WERI-Rb-1 (cell line): ENCODE data around the gene ZBTB20.

Experiments
- DNase-seq: peaks from one replicate; pipeline ENCODE4 v3.0.0-alpha.2; 2020
- H3K27ac ChIP-seq: fragments of 250-450 bp; sonication (Bioruptor Pico); 2 replicates; pipeline ENCODE4 v1.5.1; 2020; ENCODE audit warnings: mild to moderate bottlenecking, moderate library complexity
- H3K27me3 ChIP-seq: fragments of 250-450 bp; sonication (Bioruptor Pico); 2 replicates; pipeline ENCODE4 v1.5.1; 2021; ENCODE audit warnings: mild to moderate bottlenecking, low read depth, moderate library complexity; ENCODE audit not compliant: insufficient read depth, severe bottlenecking
- H3K36me3 ChIP-seq: fragments of 250-450 bp; sonication (Bioruptor Pico); 2 replicates; pipeline ENCODE4 v1.5.1; 2020; ENCODE audit warnings: mild to moderate bottlenecking, moderate library complexity
- H3K4me3 ChIP-seq: 2 replicates; pipeline ENCODE4 v1.5.1; 2011; ENCODE audit warnings: low read depth, mild to moderate bottlenecking, control low read depth, low read length
- H3K9me3 ChIP-seq: fragments of 250-450 bp; sonication (Bioruptor Pico); 2 replicates; pipeline ENCODE4 v1.5.1; 2021; ENCODE audit warnings: mild to moderate bottlenecking, moderate library complexity; ENCODE audit not compliant: severe bottlenecking
- TF ChIP-seq, protein P1 (sequence below): IDR thresholded peaks from 2 replicates; pipeline ENCODE4 v1.5.1; 2011; ENCODE audit warnings: low read depth, mild to moderate bottlenecking, control low read depth, inconsistent platforms, low read length

The ZBTB20 gene

DNA sequence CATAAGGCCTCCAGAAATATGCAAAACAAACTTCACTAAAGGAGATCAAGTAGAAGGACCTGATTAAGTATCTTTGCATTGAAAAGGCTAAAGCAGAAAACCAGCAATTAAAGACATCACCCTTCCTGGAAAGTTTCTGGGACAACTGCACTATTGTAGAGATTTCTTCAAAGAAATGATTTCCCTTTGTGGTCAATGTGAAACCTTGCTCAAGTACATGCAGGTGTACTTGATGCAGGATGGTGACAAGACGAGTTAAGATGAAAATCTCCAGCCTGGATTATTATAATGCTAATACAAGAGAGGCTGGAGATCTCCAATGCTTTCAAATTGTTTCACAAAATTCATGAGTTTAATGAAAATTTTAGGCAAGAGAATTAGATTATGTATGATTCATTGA, 644.9 kb downstream of the ZBTB20 start:
- Histone ChIP-seq H3K4me3 (no peak overlapping the region), H3K27me3 (no peaks in the 10 kb centered on the region), H3K9me3 (no peaks in the 10 kb centered on the region), H3K36me3 (no peaks in the 10 kb centered on the region), H3K27ac (no peak overlapping the region)
- DNase-seq = no peak
- TF ChIP-seq, protein P1, sequence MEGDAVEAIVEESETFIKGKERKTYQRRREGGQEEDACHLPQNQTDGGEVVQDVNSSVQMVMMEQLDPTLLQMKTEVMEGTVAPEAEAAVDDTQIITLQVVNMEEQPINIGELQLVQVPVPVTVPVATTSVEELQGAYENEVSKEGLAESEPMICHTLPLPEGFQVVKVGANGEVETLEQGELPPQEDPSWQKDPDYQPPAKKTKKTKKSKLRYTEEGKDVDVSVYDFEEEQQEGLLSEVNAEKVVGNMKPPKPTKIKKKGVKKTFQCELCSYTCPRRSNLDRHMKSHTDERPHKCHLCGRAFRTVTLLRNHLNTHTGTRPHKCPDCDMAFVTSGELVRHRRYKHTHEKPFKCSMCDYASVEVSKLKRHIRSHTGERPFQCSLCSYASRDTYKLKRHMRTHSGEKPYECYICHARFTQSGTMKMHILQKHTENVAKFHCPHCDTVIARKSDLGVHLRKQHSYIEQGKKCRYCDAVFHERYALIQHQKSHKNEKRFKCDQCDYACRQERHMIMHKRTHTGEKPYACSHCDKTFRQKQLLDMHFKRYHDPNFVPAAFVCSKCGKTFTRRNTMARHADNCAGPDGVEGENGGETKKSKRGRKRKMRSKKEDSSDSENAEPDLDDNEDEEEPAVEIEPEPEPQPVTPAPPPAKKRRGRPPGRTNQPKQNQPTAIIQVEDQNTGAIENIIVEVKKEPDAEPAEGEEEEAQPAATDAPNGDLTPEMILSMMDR = no peak

DNA sequence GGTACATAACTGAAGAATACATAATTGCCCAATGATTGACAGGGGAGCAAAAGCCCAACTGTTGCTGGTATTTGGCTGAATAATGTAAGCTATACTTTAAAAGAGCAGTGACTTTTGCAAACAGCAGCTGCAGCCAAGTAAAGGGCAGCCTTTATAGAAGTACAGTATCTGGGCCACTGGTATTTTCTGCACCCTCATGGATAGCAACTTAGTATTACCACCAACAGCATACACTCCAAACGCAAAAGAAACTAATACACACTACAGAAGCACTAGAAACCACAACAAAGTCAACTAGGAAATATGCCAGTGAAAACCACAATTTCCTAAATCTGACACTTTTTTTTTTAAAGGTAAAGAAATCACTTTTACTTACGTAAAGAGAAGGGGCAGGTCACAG, 647.1 kb downstream of the ZBTB20 start:
- H3K36me3 ChIP-seq = no peaks in the 10 kb centered on the region
- no peak overlapping the region for H3K4me3 ChIP-seq
- H3K9me3 ChIP-seq = no peaks in the 10 kb centered on the region
- DNase-seq = no peak
- TF ChIP-seq, protein P1 = no peak
- H3K27me3 ChIP-seq = no peaks in the 10 kb centered on the region
- no peak overlapping the region for H3K27ac ChIP-seq

DNA sequence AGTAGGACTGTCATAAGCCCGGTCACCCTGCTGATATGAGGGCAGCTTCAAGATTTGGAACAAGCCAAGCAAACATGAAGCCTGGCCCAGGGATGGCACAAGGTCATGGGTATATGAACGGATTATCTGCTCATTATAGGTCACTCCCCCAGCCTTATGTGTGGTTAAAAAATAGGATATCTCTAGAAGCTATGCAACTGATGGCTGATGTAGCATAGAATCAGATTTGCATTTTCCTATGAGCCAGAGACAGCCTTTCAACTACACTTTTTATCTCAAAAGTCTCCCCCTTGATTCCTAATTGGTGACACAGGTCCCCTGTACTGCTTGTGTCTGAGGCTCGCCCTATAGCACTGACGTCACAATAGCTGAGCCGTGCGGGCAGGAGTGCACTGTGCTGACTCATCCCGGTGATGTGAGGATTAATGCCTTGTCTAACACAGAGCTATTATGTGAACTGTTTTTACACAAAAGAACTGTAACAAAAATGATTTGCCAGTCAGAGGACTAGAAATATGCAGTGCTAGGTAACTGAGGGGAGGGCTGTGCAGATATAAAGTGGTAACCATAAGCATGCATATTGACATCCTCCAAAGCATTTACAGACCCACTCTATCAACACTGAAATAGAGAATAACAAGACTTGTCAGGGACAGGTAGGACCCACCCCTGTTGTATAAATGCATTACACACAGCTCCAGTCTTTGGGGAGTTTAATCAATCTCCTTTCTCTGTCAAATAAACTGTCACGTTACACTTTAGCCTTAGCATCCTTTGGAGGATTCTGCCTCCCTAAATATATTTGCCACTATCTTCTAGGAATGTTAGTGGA, 648.3 kb downstream of the ZBTB20 start:
- DNase-seq = no peak
- no peaks in the 10 kb centered on the region for H3K27me3 ChIP-seq
- H3K4me3 ChIP-seq = no peak overlapping the region
- TF ChIP-seq, protein P1 = no peak
- H3K9me3 ChIP-seq = no peaks in the 10 kb centered on the region
- H3K36me3 ChIP-seq = no peaks in the 10 kb centered on the region
- H3K27ac ChIP-seq = no peak overlapping the region

DNA sequence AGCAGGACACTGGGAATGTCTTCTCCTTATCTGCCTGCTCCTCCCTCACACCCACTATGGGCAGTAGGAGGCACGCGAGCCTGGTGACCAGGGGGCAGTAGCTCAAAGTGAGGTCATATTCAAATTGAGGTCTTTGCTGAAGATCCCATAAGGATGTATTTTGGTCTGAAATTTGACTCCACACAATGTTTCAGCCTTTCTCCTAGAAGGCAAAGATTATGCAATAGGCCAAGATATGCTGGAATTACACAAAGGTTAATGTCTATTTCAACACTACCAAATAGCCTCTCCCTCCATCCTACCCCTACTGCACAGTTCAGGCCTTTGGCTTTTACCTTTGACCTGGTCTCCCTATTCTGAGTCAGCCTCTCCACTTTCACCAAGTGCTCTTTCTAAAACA, 650.2 kb downstream of the ZBTB20 start:
- H3K4me3 ChIP-seq = no peak overlapping the region
- DNase-seq = no peak
- TF ChIP-seq, protein P1 = no peak
- H3K27me3 ChIP-seq = peaks cover 2% of the 10 kb centered on the region
- H3K36me3 ChIP-seq = no peaks in the 10 kb centered on the region
- H3K27ac ChIP-seq = no peak overlapping the region
- no peaks in the 10 kb centered on the region for H3K9me3 ChIP-seq

DNA sequence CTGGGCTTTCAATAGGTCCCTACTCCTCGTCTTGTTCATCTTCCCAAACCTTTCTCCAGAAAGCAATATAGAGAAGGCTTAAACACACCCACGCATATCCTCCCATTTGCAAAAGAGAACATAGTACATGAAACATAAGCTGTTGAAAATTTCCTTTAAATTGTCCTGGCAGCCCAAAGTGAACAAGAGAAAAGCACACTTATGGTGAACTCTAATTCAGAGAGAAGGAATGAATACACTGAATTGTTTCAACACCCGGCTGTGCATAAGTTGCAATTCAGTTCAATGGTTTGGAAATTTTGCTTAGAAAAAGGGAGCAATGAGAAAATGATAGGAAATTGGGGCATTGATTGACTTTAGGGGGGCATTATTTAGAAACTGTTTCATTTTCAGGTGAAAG, 650.6 kb downstream of the ZBTB20 start:
- Histone ChIP-seq H3K27ac (no peak overlapping the region), H3K9me3 (no peaks in the 10 kb centered on the region), H3K4me3 (no peak overlapping the region), H3K27me3 (peaks cover 2% of the 10 kb centered on the region), H3K36me3 (no peaks in the 10 kb centered on the region)
- DNase-seq = no peak
- TF ChIP-seq, protein P1 = no peak

DNA sequence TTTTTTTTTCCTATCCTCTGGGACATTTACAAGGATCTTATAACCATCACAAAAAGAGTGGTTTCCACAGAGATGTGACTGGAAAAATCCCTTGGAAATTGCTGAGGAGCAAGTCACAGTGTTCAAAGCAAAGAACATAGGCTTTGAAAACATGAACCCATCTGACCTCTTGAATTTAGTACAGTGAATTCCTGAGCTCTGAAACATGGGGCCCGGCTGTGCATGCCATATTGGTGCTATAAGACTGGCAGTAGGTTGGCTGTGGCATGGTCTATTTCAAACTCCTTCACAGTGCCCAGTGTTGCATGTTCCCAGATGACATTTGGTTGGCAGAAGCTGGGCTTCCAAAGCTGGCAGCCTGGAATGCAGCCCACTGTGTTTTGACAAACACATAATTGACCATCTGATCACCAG, 651.1 kb downstream of the ZBTB20 start:
- Histone ChIP-seq H3K27me3 (peaks cover 2% of the 10 kb centered on the region), H3K27ac (no peak overlapping the region)
- DNase-seq = no peak

More for the DNA sequence above, 651.1 kb downstream of the ZBTB20 start:
- no peak overlapping the region for H3K4me3 ChIP-seq
- H3K36me3 ChIP-seq = no peaks in the 10 kb centered on the region
- TF ChIP-seq, protein P1 = no peak
- H3K9me3 ChIP-seq = no peaks in the 10 kb centered on the region
